B cell (primary cell): ENCODE data around the gene DOK7.

Source experiments
- CTCF ChIP-seq: fragments of 200-600 bp; IDR thresholded peaks from one replicate; pipeline ENCODE4 v1.8.0; 2022; ENCODE audit warnings: antibody characterized with exemption, mild to moderate bottlenecking
- EZH2 ChIP-seq: IDR thresholded peaks from 2 replicates; pipeline ENCODE4 v1.6.1; 2012; ENCODE audit warnings: borderline replicate concordance, low read depth, mild to moderate bottlenecking, moderate library complexity, low read length; ENCODE audit not compliant: insufficient read depth, poor library complexity, severe bottlenecking

- TF ChIP-seq CTCF (no peak), EZH2 (no peak)
Observed at GRCh38 chr4:3468804-3469203, 5.7 kb downstream of the DOK7 start.
